Stimulated activated CD4-positive, alpha-beta T cell treated with anti-CD3 and anti-CD28 coated beads, Interleukin-15, amount 100 ng/mL, for 48 hours (primary cell): ENCODE measurements around the gene JCHAIN.
"Not testable (repeated sequence)": the region's sequence is repeated elsewhere in the genome, so short reads cannot be mapped to it uniquely, and the experiment has no call there.

Source experiments
- DNase-seq, 2 donors: peaks; one replicate each; pipeline ENCODE4 v3.0.0-alpha.2; 2020; ENCODE audit warnings: low read depth in 2 of 2

JCHAIN gene

DNA sequence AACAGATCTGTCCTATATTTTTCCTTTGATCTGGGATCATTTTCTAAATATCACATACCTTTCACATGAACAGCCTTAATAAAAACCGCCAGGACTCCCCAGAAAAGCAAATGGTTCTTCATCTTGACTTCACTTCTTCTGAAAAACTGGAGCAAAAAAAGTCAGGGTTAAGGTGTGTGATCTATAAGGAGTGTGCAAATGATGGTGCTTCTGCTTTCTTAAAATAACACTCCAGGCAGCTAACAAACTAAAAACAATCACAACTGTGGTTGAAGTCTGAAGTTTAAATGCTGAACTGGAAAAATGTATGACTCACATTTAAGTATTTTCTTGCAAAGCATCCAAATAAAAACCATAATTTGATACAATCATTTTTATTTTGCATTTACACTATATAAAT lies at the start of gene JCHAIN:
Gene JCHAIN, minus strand, starts transcription at position 140 of the 400 bp plus-strand sequence. Its CDS starts 18 bp downstream, at position 122.
- no peak for DNase-seq

DNA sequence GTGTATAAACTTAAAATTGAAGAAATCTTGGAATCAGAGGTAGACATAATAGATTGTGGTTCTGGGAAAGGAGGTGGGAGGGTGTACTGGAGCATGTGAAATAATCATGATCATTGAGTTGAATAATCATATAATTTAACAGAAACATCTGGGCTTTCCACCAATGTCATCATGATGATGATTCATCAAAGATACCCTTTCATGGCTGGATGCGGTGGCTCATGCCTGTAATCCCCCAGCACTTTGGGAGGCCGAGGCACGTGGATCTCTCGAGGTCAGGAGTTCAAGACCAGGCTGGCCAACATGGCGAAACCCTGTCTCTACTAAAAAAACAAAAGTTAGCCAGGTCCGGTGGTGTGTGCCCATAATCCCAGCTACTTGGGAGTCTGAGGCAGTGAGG lies 48.8 kb upstream of the JCHAIN start:
- no peak for DNase-seq

- no peak for DNase-seq
Observed at GRCh38 chr4:70714079-70714887, 48.0 kb upstream of the JCHAIN start.

DNA sequence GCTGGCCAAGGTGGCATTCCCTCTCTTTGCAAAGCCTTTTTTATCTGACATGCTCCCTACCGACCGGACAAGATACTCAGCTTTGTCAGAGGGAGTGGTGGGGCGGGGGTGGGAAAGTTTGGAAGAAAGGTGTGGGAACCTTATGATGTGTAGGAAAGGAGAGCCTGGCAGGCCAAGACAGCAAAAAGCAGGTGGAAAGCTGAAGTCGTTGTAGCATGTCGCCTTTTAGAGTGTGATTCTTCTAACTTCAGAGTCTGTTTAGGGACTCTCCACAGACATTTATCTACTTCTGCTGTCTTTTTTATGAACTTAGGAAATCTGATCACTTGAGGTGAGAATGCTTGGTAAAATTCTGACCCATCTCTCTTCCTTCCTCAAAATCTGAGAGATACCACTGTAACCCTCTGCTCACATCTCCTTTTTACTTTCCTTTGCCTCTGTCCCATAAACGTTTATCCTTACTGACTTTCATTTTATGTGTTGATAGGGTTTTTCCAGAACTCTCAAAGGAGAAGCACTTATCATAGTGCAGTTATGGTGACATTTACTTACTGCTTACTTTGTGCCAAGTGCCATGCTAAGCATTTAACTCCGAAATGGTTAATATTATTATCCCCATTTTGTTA lies 47.3 kb upstream of the JCHAIN start:
- DNase-seq = no peak

GRCh38 chr4:70712604-70713452 lies 46.5 kb upstream of the JCHAIN start:
- no peak for DNase-seq

DNA sequence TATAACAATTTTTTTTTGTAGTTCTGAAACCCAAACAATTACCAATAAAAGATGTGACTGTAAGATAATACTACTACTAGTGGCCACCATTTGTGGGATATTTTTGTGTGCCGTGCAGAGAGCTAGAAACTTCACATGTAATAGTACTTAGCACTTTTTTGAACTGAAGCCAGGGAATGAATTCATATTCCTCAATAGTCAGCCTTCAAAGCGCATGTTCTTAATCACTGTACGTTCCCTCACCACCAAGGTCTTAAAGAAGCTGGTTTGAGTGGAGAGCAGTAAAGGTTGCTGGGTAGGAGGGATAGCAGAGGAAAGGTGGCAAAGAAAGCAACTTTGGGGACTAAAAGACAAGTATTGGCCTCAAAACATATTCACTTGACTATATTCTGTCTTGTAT lies 45.8 kb upstream of the JCHAIN start:
- no peak for DNase-seq

- DNase-seq = no peak
Observed at GRCh38 chr4:70711599-70711998, 45.3 kb upstream of the JCHAIN start.

DNA sequence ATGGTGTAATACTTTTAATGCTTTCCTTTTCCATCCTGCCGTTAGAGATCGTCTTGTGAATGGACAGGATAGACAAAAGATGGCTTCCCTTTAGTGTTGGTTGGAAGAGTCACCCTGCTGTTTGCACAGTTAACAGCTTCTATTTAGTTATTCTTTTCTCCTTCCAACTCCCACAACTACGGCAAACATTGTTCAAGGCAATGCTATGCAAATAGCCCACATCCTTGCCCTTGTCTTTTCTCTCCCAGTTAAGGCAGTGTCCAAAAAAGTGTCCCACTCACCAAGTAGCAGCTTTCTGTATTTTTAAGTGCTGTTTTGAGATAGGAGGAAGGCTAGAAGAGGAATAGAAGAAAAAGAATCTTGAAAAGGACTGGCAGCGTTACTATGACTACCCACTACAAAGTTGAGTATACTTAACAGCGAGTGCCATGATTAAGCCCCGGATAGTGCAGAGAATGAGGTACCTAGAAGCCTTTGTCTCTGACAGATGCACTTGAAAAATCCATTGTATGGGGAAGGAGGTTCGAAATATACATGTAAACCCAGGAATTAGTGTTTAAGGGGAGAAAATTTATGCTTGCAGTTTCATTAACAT lies 43.4 kb upstream of the JCHAIN start:
- DNase-seq = no peak

GRCh38 chr4:70706516-70706915 lies 40.2 kb upstream of the JCHAIN start:
- no peak for DNase-seq

GRCh38 chr4:70706044-70706461 lies 39.7 kb upstream of the JCHAIN start:
- DNase-seq = no peak

- DNase-seq = peak; percentile 44 to 53
Observed at GRCh38 chr4:70705183-70706043, 39.1 kb upstream of the JCHAIN start.

DNA sequence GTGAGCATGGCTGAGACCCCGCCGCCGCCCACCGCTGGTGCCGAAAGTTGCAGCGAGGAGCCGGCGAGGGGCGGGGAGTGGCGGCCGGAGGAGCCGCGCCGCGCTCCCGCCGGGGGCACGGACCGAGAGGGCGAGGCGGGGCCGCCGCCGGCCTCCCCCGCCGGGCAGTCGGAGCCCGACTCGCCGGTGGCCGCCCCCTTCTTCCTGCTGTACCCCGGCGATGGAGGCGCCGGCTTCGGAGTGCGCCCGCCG lies 38.5 kb upstream of the JCHAIN start:
- no peak for DNase-seq

- peak in 1 of 2 donors; percentile 18 for DNase-seq
Observed at GRCh38 chr4:70704215-70704930, 38.1 kb upstream of the JCHAIN start.

DNA sequence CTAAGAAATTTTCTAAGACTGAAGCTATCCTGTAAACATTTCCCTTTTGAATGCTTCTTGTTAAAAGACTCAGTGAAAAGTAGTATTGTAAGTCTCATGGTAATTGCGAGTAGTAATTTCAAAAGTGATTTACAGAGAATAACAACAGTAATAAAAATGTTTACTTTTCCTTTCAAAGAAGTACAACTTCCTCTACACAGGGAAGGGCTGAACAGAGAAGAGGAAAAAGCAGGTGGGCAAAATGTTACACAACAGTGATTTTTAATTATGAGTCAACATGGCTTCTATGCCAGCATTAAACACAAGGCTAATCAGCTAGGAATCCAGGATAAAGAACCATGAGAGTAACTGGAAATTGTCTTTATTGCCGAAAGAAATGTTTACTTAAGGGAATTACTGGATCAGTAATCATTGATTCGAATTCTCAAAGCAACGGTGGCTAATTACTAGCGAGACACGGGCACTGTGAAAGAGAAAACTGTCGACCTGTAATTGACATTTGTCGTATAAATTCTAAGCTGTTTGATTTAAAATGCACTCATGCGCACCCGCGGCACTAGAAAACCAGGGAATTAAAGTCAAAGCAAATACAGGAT lies 37.4 kb upstream of the JCHAIN start:
- DNase-seq = no peak

- not testable (repeated sequence) for DNase-seq
Observed at GRCh38 chr4:70702592-70702991, 36.3 kb upstream of the JCHAIN start.

DNA sequence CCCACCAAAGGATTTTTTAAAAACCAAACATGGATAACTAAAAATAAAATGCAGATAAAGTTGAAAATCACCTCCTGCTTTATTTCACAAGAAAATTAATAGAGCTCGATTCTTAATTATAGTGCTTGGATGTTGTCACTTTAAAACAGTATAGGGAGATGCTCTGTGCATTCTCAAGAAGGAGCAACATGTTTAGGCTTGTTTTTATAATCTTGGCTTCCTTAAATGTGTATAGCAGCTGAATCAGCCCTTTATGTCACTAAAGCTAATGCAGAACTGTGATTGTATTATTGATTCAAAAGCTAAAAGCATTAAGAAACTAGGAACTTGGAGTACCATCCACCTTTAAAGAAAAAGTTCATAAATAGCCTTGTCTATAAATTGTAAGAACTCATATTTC lies 35.0 kb upstream of the JCHAIN start:
- no peak for DNase-seq

GRCh38 chr4:70700712-70701111 lies 34.4 kb upstream of the JCHAIN start:
- no peak for DNase-seq

GRCh38 chr4:70698435-70698834 lies 32.1 kb upstream of the JCHAIN start:
- not testable (repeated sequence) for DNase-seq

GRCh38 chr4:70694633-70695032 lies 28.3 kb upstream of the JCHAIN start:
- DNase-seq = not testable (repeated sequence)

GRCh38 chr4:70691661-70692060 lies 25.4 kb upstream of the JCHAIN start:
- DNase-seq = no peak
